Subcutaneous adipose tissue (tissue), 4 donors: ENCODE measurements around the gene TBATA. TPM values are rescaled to one million over a fixed set of nuclear protein-coding genes. Genes with fewer than 3 reads are reported as not detected.

Experiments
- small RNA-seq: library from RNA; depleted of rRNA; stranded (forward); fragments of <200 nt; gene quantifications from one replicate; pipeline ENCODE3, GENCODE V24; 2016
- total RNA-seq, 4 donors: library from RNA; depleted of rRNA; stranded (reverse); fragments of >200 nt; gene quantifications; one replicate each; pipeline ENCODE4 v1.1.0, GENCODE V29; 2016
- TF ChIP-seq, protein P1 (sequence below): fragments of 450-650 bp; IDR thresholded peaks from one replicate; pipeline ENCODE4 v1.5.1; 2016; ENCODE audit warnings: low read depth, mild to moderate bottlenecking, control low read depth, antibody characterized with exemption, moderate library complexity

The TBATA gene
- total RNA-seq, 4 donors from 2014 or later: 1.1 TPM; not detected in 3

DNA sequence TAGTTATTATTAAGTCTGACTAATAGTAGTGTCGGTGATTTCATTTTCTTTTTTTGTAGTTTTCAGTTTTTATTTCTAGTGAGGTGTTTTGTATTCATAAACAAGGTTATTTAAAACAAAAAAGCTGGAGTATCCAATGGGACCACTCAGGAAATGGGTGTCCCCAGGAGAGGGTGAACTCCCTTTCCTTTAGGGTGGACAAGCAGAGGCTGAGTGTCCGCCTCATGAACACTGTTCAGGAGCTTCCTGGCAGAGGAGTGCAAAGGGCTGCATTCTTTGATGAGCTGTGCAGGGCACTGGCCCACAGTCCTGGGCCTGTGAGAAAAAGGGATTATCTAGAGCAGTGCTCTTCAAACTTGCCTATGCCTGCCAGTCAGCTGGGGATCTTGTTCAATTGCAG lies 56.8 kb downstream of the TBATA start:
- TF ChIP-seq, protein P1, sequence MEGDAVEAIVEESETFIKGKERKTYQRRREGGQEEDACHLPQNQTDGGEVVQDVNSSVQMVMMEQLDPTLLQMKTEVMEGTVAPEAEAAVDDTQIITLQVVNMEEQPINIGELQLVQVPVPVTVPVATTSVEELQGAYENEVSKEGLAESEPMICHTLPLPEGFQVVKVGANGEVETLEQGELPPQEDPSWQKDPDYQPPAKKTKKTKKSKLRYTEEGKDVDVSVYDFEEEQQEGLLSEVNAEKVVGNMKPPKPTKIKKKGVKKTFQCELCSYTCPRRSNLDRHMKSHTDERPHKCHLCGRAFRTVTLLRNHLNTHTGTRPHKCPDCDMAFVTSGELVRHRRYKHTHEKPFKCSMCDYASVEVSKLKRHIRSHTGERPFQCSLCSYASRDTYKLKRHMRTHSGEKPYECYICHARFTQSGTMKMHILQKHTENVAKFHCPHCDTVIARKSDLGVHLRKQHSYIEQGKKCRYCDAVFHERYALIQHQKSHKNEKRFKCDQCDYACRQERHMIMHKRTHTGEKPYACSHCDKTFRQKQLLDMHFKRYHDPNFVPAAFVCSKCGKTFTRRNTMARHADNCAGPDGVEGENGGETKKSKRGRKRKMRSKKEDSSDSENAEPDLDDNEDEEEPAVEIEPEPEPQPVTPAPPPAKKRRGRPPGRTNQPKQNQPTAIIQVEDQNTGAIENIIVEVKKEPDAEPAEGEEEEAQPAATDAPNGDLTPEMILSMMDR: no peak

DNA sequence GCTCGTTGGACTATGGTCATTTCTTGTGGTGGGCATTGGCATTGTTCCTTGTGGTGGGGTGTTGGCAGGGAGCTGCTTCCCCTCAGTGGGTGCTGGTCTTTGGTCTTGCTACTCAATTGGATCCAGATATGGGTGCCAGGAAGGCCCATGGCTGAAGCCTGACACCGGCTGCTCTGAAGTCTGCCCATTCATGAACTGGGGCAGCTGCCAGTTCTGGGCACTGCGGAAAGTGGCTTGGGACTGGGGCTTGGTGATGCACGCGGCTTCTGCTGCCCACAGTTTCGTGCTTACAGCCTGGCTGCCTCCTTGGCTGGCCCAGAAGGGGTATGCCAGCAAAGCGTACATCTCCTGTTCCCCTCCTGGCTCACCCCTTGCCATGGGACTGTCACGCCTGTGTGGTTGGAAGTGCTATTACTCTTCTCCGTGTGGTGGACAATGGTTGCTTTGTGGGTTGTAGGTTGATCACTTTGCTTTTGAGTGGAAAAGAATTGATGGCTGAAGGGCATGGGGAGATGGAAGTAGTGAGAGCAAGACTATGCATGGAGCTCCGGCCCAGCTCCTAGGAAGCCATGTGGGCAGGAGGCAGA lies 58.2 kb downstream of the TBATA start:
- TF ChIP-seq, protein P1: no peak

DNA sequence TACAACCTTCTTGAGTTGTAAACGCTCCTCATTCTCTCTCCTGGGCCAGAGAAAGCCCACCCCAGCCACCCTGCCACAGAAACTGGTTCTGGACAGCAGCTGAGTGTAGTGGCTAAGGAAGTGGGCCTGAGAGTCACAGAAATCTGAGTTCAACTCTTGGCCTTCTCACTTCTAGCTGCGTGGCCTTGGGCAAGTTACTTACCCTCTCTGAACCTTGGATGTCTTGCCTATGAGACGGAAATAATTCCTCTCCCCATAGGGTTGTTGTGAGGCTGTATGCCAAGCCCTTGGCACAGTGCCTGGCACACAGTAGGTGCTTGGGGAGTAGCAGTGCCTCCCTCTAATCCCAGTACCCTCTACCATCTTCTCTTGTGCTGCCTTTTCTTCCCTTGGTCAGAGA lies 61.4 kb downstream of the TBATA start:
- TF ChIP-seq, protein P1: no peak

DNA sequence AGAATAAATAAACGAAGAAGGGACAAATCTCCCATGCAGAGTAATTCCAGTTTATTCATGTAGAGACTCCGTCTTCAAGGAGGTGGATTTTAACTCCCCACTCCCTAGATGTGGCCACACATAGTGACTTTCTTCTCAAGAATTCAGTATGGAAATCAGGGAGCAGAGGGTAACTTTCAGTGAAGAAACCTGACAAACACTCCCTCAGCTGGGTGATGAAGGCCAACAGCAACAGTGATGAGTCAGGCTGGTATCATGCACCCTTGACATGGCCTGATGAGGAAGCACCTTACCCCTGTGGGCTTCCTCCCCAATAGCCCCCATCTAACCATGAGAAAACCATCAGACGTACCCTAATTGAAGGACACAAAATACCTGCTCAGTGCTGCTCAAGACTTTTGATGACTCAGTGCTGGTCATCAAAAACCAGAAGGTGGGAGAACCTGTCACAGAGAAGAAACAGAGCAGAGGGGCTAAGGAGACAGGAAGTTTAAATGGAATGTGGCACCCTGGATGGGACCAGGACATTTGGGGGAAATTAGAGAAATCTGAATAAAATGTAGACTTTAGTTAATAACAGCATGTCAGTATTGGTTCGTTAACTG lies 62.3 kb downstream of the TBATA start:
- TF ChIP-seq, protein P1: no peak

Small RNA genes lying within 50 kb of the gene (small RNA-seq; reads per million reads assigned to genes)
- gene RPS26P40: not detected

Other genes starting within 250 kb of the TBATA start
- gene PRF1, start 182.6 kb downstream of the TBATA start, total RNA-seq: 1 to 10 TPM; 2.0 to 5.3 (median 3.3) TPM
- gene ADAMTS14, start 112.9 kb downstream of the TBATA start, total RNA-seq: not detected
- 10 to 100 TPM; 25.9 to 52.6 (median 42.0) TPM for gene SGPL1, start 30.6 kb upstream of the TBATA start, total RNA-seq
- 100 to 1,000 TPM in 1 of 4 donors, 10 to 100 TPM in 3; 62.8 to 141 (median 83.7) TPM for gene PCBD1, start 103.2 kb upstream of the TBATA start, total RNA-seq